GM18907 (cell line): ENCODE results near the gene LBX2.
"Not testable (repeated sequence)": the region's sequence is repeated elsewhere in the genome, so short reads cannot be mapped to it uniquely, and the experiment has no call there.

Experiments
- ATAC-seq: cut with Tn5 transposase; IDR thresholded peaks from one replicate; pipeline ENCODE4 v1.9.1; 2021; ENCODE audit warnings: mild to moderate bottlenecking, moderate library complexity; ENCODE audit not compliant: unreplicated experiment

Gene LBX2

DNA sequence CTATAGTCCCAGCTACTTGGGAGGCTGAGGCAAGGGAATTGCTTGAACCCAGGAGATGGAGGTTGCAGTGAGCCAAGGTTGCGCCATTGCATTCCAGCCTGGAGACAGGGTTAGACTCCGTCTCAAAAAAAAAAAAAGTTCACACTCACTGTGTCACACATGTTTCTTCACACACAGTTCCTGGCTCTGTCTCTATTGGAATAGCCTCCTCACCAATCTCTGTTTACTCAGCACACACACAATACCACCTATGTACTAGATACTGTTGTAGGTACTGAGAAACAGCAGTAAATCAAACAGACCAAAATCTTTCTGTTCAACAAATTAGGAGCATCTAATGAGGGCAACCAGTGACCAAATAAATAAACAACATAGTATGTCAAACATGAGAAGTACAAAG lies 13.3 kb downstream of the LBX2 start:
- no peak for ATAC-seq

GRCh38 chr2:74483675-74484164 lies 15.7 kb downstream of the LBX2 start:
- not testable (repeated sequence) for ATAC-seq

- peak; percentile 92 for ATAC-seq
Measured at GRCh38 chr2:74482801-74483674, 16.4 kb downstream of the LBX2 start, which contains the start of the genes CCDC142 and TTC31. Gene CCDC142 (minus strand): TSS chr2:74482998. CDS start chr2:74482837, 161 bp downstream. Gene TTC31 (plus strand): TSS chr2:74483081. CDS start chr2:74483096, 15 bp downstream.

GRCh38 chr2:74481961-74482800 lies 17.2 kb downstream of the LBX2 start:
- ATAC-seq, result peak; percentile 53

- no peak for ATAC-seq
Measured at GRCh38 chr2:74481431-74481830, 18.0 kb downstream of the LBX2 start.

- ATAC-seq, result no peak
Measured at GRCh38 chr2:74474899-74475298, 24.5 kb downstream of the LBX2 start.

DNA sequence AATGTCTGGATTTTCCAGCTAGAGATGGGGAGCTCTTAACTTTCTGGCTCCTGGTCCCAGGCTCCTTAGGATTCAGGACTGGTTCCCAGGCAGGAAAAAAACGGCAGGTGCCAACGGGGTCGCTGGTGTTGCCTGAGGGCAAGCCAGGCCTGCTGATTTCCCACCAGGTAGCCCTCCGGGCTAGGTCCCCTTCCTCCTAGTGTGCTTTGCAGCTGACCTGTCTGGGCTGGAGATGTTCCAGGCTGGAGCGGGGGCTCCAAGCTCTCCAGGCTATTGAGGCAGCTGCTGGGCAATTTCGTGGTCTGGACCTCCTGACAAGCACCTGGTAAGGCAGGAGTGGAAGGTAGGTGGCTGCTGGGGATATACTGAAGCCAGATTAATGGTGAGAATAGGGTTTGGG lies 24.9 kb downstream of the LBX2 start:
- ATAC-seq, result no peak

GRCh38 chr2:74472945-74473258 lies 26.5 kb downstream of the LBX2 start:
- ATAC-seq, result peak; percentile 2

GRCh38 chr2:74472086-74472944 lies 27.1 kb downstream of the LBX2 start, which contains the start of gene MRPL53:
Gene MRPL53 (minus strand): TSS chr2:74472680. CDS start chr2:74472660, 20 bp downstream.
- ATAC-seq, result peak; percentile 89

DNA sequence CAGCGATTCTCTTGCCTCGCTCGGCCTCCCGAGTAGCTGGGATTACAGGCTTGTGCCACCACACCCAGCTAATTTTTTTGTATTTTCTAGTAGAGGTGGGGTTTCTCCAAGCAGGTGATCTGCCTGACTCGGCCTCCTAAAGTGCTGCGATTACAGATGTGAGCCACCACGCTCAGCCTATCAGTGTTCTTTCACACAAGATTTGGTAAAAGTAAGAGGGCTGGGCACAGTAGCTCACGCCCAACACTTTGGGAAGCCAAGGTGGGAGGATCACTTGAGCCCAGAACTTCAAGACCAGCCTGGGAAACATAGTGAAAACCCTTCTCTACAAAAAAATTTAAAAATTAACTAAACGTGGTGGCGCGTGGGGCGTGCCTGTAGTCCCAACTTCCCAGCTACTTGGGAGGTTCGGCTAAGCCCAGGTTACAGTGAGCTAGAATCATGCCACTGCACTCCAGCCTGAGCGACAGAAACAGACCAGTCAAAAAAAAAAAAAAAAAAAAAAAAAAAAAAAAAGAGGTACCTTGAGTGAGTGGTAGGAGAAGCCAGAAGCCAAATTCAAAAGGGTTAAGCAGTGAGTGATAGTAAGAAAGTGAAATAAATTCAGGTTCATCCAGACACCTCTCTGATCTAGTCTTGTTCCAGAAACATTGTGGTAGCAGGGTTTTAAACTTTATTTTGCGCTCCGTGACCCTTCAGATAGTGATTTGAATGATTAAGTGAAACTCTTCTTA lies 27.9 kb downstream of the LBX2 start:
- ATAC-seq, result no peak

DNA sequence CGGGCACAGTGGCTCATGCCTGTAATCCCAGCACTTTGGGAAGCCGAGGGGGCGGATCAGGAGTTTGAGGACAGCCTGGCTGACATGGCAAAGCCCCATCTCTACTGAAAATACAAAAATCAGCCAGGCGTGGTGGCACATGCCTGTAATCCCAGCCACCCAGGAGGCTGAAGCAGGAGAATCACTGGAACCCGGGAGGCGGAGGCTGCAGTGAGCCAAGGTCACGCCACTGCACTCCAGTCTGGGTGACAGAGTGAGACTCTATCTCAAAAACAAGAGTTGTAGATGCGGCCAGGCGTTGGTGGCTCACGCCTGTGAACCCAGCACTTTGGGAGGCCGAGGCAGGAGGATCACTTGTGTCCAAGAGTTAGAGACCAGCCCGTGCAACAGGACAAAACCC lies 28.7 kb downstream of the LBX2 start:
- ATAC-seq, result not testable (repeated sequence)

DNA sequence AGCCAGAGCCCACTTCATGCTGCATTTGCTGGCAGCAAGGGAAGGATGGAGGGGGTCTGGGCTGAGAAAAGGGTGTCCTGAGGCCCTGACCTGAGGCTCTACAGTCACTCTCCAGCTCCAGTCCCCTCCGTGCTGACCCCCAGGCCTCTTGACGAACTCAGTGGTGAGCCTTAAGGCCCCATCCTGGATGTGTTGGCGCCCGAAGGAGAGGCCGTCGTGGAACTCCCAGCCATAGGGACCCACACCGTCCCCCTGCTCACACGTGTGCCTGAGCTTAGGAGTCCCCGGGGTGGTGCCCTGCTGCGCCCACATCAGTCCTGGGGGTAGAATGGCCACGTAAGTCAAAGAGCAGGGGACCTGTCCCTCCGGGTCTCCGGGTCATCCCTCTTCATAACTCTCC lies 35.0 kb downstream of the LBX2 start:
- ATAC-seq, result no peak

DNA sequence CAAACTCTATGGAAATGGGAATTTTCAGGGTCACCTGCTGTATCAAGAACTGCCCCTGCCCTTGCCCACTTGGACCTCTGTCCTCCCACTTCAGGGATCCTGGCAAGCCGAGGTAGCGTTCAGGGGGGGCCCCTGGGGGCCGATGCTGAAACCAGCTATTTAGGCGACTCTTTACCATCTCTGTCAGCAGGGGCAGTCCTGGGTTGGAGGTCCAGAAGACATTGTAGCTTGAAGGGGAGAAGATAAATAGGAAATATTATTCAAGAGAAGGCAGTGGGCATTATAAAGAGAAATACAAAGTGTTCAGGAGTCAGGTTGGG lies 36.7 kb downstream of the LBX2 start:
- ATAC-seq, result no peak

DNA sequence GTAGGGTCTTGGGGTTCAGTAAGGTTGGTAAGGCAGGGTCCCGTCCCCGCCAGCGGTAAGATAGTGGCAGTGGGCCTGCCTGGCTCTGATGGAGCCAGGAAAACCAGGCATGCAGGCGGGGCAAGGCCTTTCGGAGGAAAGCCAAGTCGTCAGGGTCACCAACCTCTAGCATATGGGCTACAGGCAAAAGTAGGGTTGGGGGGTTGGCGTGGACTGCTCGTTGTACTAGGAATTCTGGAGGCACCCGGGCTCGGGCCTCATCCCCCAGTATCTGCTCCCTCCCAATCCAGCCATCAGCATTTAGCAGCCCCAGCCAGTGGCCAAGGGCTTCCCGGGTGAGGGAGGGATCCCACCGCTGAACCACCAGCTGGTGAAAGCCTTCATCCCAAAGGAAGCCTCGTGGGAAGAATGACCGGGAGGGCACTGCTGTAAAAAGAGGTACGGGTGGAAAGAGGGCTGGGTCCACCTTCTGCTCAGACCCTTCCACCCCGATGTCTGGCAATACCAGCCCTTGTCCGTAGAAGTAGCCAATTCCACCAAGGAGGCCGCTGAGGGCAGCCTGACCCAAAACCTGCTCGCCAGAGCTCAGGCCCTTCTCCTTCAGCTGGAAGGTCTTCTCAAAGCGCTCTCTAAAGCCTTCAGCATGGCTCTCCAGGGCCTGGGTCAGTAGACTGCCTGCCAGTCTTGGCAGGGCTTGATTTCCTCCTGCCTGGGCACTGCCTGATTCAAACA lies 37.2 kb downstream of the LBX2 start:
- no peak for ATAC-seq

GRCh38 chr2:74461187-74462053 lies 38.0 kb downstream of the LBX2 start:
- no peak for ATAC-seq

GRCh38 chr2:74460187-74460586 lies 39.2 kb downstream of the LBX2 start:
- ATAC-seq, result not testable (repeated sequence)

DNA sequence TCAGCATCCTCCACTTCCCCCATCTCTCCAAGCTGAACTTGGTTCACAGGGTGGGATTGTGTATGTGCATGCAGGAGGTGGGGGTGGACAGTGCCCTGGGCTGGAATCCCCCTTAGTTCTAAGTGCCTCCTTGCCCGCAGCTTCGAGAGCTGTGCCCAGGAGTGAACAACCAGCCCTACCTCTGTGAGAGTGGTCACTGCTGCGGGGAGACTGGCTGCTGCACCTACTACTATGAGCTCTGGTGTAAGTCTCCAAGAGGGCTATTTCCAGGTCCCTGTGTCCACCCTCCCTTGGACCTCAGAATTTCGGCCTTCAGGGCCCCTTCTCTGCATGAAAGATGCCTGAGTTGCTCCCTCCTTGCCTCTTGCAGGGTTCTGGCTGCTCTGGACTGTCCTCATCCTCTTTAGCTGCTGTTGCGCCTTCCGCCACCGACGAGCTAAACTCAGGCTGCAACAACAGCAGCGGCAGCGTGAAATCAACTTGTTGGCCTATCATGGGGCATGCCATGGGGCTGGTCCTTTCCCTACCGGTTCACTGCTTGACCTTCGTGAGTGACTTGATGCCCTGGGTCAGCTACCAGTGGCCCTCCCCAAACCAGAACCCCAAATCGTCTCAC lies 39.8 kb downstream of the LBX2 start:
- not testable (repeated sequence) for ATAC-seq

- ATAC-seq, result no peak
Measured at GRCh38 chr2:74458938-74459363, 40.5 kb downstream of the LBX2 start.
